GM21723 (cell line): ENCODE measurements around the gene C16orf95.

Experiments
- ATAC-seq: cut with Tn5 transposase; IDR thresholded peaks from one replicate; pipeline ENCODE4 v1.9.1; 2021; ENCODE audit warnings: mild to moderate bottlenecking, moderate library complexity; ENCODE audit not compliant: unreplicated experiment

C16orf95 gene

GRCh38 chr16:87295661-87296531 is 21.3 kb downstream of the C16orf95 start:
- no peak for ATAC-seq

GRCh38 chr16:87295259-87295658 is 21.9 kb downstream of the C16orf95 start:
- ATAC-seq, result no peak

DNA sequence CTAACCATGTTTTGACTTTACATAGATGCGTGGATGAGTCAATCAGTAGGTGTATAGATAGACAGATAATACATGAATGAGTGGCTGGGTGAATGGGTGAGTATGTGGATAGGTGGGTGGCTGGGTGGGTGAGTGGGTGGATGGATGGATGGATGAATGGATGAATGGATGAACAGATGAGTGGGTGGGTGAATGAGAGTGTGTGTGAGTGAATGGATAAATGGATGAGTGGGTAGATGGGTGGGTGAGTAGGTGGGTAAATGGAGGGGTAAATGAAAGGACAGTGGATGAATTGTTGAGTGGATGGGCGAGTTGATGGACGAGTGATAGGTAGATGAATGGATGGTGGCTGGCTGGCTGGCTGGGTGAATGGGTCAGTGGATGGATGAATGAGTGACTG is 23.2 kb downstream of the C16orf95 start:
- ATAC-seq, result no peak

DNA sequence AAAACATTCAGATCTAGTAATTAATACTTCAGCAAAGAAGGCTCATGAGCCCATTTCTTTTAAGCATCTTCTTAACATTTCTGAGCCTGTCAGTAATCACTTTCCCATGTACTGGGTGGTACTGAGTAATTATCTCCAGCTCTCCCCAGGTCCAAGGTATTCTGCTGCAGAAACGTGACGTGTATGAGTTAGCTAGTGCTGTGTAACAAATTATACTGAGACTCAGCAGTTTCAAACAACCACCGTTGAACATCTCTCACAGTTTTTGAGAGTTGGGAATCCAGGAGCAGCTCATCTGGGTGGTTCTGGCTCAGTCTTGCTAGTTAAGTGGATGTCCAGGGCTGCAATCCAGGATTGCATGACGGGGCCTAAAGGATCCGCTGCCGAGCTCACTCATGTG is 25.2 kb downstream of the C16orf95 start:
- no peak for ATAC-seq

- no peak for ATAC-seq
Measured at GRCh38 chr16:87288753-87289362, 28.3 kb downstream of the C16orf95 start.

DNA sequence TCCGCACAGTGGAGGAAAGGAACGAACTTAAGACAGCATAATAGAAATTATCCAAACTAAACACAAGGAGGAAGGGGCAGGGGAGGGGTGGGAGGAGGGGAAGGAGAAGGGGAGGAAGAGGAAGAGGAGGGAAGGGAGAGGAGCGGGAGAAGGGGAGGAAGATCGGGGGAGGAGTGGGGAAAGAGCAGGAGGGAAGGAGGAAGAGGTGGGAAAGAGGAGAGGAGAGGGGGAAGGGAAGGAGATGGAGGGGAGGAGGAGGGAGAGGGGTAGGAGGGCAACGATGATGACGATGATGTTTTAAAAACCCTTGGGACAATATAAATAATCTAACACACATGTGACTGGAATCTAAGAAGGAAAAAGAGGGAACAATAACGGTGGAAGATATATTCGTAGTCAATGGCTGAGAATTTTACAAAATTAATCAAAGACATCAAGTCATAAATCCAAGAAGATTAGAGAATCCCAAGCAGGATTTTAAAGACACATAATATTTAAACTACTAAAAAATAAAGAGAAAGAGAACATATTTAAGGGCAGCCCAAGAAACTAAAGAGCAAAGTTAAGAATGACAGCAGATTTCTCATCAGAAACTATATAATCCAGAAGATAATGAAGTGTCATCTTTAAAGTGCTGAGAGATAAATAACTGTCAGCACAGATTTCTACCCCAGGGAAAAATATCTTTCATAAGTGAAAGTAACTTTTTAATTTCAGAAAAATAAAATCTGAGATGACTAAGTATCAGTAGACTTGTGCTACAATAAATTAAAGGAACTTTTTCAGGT is 30.2 kb downstream of the C16orf95 start:
- no peak for ATAC-seq

GRCh38 chr16:87284183-87284582 is 33.0 kb downstream of the C16orf95 start:
- no peak for ATAC-seq

GRCh38 chr16:87279094-87279658 is 38.0 kb downstream of the C16orf95 start:
- ATAC-seq, result no peak

DNA sequence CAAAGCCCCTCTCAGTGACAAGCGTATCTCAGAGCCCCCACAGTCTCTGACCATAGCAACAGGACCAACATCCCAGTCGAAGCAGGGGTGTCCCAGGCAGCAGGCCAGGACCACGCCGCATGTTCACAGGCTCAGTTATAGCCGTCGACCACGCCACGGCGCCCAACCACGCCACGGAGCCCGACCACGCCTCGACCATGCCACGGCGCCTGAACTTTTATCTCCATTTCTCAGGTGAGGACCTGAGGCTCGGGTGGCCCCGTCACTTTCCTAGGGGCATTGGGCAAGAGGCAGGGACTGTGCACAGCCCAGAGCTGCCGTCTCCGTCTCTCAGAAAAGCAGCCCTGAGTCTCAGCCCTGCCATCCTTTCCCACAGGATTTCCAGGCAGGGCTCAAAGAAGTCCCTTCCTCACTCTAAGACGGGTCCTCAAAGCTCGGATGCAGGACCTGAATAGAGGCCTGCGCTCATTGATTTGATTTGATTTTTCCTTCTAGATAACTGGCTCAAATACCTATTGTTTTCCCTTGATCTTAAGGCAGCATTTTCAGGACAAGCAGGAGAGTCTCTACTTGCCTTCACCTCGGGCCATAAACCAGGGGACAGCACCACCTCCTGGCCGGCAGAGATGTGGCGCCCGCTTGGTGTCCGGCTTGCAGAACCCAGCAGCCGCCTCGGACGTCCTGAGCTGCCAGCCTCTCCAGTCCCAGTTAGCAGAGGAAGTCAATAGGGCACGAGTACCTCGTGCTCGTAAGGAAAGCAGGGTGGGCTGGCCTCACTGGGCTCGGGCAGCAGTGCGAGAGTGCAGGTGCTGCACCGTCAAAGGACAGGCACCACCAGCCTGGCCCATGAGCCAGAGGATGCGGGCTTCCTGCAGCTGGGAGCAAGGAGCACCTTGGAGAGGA is 38.8 kb downstream of the C16orf95 start:
- ATAC-seq, result no peak

DNA sequence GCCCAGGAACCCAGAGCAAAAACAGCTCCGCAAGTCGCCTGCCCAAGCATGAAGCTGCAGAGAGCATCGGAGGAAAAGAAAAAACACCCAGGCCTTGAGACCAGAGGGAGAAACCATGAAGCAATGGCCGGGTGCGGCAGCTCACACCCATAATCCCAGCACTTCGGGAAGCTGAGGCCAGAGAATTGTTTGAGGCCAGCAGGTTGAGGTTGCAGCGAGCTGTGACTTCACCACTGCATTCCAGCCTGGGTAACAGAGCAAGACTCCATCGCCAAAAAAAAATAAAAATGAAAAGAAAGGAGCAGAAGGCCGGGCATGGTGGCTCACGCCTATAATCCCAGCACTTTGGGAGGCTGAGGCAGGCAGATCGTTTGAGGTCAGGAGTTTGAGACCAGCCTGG is 40.3 kb downstream of the C16orf95 start:
- ATAC-seq, result no peak

- no peak for ATAC-seq
Measured at GRCh38 chr16:87276091-87276701, 41.0 kb downstream of the C16orf95 start.

- no peak for ATAC-seq
Measured at GRCh38 chr16:87274794-87275193, 42.4 kb downstream of the C16orf95 start.

- no peak for ATAC-seq
Measured at GRCh38 chr16:87273471-87274030, 43.6 kb downstream of the C16orf95 start.

DNA sequence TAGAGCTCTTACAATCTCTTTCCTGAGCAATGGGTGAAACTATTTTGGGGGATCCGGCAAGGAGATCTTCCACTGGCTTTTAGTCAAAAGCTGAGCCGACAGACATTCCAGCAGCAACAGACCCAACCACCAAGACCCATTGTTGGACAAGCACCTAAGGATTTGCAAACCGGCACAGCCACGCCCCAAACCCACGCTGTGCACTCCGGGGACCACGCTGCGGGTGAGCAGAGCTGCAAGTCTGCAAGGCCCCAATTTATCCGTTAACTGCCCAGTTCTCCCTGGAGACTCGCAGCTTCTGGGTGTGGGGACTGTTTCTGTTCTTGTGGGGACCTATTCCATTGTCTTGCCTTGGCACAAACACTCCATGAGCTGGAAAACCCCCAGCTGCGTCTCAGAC is 45.9 kb downstream of the C16orf95 start:
- no peak for ATAC-seq

GRCh38 chr16:87267566-87267965 is 49.6 kb downstream of the C16orf95 start:
- ATAC-seq, result no peak

DNA sequence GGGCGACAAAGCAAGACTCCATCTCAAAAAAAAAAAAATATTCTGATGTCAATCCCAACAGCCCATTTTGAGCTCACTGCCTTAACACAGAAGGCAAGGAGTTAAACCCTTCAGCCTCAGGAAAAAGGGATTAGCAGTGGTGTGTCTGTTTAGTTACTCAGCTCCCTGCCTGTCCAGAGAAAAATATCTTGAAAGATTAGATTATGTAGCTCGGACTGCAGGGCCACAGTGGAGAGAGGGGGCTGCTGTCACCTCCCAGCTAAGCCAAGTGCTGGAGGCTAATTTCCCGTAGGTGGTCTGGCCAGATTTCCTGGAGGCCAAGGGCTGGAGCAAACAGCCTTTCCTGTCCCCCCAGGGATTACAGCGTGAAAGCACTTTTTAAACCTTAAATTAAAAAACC is 50.3 kb downstream of the C16orf95 start:
- no peak for ATAC-seq

GRCh38 chr16:87265261-87265660 is 51.9 kb downstream of the C16orf95 start:
- no peak for ATAC-seq

DNA sequence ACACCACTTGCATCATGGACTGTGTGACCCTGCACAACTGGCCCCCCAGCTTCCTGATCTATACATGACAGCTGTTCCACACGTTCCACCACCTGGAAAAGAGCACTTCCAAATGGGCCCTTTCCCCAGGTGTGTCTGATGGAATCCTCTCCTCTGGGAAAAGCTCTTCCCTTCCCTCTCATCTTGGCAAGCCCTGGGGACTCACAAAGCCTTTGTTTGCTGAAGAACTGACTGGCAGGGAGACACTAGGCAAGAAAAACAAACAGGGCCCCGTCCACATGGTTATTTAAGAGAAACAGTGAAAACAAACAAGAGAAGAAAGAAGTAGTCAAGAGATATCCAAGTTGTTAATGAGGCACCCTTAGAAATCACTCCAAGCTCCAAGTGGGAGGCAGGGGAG is 52.6 kb downstream of the C16orf95 start:
- no peak for ATAC-seq

DNA sequence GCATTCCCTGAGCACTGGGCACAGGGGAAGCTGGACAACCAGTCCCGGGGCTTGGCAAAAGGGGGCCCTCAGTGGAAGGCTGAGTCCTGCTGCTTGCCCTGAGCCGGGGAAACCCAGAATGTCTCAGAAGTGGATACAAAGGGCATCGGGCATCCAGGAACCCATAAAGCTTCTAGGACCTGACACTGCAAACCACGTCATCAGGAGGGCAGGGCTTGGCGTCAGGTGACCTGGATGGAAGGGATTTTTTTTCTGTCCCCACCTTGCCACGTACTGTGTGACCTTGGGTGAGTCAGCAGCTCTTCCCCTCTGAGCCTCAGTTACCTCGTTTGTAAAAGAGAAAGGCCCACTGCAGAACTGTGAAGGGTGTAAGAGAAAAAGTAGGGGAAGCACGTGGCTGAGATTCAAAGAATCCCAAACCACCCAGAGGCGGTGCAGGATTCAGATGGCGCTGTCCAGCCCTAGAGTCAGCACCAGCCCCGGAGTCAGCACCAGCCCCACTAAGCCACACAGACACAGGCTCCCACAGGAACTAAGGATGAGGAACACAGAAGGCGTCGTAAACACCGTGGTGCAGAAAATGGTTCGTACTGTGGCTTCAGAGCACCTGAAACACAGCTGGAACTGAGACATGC is 53.7 kb downstream of the C16orf95 start:
- no peak for ATAC-seq
